Uterus (tissue), 2 donors: ENCODE results near the gene NHLRC4.

Experiments
- POLR2A ChIP-seq, 2 donors: fragments of 450-650 bp; IDR thresholded peaks; one replicate each; pipeline ENCODE4 v1.6.1; 2016; ENCODE audit warnings: antibody characterized with exemption in 2 of 2, mild to moderate bottlenecking in 1 of 2, moderate library complexity in 1 of 2
- TF ChIP-seq, protein P1 (sequence below), 4 experiments: fragments of 200-600 bp in 2 of 4; fragments of 450-650 bp in 2 of 4; sonication (generic) in 2 of 4; IDR thresholded peaks; one replicate each; pipeline ENCODE4 v1.5.1; 2016 to 2019; ENCODE audit warnings: antibody characterized with exemption in 4 of 4, mild to moderate bottlenecking in 2 of 4, moderate library complexity in 1 of 4

DNA sequence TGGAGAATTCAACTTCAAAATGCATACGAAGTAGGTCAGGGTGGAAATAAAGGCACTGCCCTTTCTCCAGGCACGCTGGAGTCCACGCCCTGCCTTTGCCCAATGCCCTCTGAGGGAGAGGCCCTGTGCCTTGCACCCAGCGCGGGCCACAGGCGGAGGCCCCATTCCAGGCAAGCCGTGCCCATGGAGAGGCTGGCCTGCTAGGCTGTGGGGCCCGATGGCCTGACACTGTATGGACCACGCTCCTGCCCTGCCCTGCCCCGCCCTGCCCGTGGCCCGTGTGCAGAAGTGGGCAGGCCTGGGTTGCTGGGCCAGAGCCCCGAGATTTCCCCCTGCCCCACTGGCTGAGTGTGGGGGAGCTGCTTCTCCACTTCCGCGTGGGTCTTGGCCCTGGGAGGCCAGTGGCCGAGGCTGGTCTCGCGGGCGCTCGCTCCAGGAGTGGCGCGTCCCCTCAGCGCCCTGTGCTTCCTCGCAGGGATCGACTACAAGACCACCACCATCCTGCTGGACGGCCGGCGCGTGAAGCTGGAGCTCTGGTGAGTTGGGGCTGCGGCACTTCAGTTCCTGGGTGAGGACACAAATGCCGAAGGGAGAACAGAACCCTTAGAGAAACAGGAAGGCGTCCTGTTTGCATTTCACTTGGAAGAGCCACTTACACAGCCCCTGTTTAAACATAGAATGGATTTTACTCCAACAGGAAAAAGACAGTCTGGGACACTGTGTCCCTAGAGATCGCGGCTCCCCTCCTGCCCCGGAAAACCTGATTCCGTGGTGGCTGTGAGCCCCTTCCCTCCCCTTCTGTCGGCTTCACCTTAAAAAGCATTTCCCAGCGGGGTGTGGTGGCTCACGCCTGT lies 50.2 kb downstream of the NHLRC4 start:
- TF ChIP-seq, protein P1, sequence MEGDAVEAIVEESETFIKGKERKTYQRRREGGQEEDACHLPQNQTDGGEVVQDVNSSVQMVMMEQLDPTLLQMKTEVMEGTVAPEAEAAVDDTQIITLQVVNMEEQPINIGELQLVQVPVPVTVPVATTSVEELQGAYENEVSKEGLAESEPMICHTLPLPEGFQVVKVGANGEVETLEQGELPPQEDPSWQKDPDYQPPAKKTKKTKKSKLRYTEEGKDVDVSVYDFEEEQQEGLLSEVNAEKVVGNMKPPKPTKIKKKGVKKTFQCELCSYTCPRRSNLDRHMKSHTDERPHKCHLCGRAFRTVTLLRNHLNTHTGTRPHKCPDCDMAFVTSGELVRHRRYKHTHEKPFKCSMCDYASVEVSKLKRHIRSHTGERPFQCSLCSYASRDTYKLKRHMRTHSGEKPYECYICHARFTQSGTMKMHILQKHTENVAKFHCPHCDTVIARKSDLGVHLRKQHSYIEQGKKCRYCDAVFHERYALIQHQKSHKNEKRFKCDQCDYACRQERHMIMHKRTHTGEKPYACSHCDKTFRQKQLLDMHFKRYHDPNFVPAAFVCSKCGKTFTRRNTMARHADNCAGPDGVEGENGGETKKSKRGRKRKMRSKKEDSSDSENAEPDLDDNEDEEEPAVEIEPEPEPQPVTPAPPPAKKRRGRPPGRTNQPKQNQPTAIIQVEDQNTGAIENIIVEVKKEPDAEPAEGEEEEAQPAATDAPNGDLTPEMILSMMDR (IDR thresholded peaks at IDR 0.05) = no peak
- no peak for TF ChIP-seq POLR2A (IDR thresholded peaks at IDR 0.05)
